HG03108 (cell line): Measurements from ENCODE around the gene DHPS.

Source experiments
- ATAC-seq: cut with Tn5 transposase; IDR thresholded peaks from one replicate; pipeline ENCODE4 v1.9.1; 2021; ENCODE audit warnings: moderate library complexity; ENCODE audit not compliant: unreplicated experiment

The DHPS gene

GRCh38 chr19:12675940-12676339, 5.7 kb downstream of the DHPS start:
- ATAC-seq = no peak

DNA sequence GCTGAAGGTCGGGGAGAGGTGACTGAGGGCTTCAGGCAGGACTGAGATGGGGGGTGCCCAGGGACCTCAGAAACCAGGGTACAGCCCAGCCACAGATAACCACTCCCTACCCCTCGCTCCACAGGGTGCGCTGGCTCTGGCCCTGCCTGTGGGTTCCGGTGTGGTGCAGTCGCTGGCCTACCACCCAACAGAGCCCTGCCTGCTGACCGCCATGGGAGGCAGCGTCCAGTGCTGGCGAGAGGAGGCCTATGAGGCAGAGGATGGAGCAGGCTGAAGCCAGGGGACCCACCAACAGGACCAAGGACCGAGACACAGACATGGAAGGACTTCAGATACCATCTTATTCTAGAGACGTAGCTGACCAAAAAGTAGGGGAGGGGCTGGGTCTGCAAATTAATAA, 6.3 kb downstream of the DHPS start:
- ATAC-seq = no peak

DNA sequence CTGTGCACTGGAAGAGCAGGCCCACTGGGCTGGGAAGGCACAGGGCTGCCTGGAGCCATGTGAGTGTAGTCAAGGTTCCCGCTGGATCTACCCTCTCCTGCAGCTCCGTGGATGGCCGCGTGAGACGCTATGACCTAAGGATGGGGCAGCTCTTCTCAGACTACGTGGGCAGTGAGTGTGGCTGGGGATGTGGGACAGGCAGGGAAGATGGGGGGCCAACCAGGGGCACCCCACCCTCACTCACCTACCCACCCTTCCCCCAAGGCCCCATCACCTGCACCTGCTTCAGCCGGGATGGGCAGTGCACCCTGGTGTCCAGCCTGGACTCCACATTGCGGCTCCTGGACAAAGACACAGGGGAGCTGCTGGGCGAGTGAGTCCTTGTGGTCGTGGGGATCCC, 8.9 kb downstream of the DHPS start:
- ATAC-seq = no peak

GRCh38 chr19:12670159-12670928, 11.3 kb downstream of the DHPS start:
- no peak for ATAC-seq

DNA sequence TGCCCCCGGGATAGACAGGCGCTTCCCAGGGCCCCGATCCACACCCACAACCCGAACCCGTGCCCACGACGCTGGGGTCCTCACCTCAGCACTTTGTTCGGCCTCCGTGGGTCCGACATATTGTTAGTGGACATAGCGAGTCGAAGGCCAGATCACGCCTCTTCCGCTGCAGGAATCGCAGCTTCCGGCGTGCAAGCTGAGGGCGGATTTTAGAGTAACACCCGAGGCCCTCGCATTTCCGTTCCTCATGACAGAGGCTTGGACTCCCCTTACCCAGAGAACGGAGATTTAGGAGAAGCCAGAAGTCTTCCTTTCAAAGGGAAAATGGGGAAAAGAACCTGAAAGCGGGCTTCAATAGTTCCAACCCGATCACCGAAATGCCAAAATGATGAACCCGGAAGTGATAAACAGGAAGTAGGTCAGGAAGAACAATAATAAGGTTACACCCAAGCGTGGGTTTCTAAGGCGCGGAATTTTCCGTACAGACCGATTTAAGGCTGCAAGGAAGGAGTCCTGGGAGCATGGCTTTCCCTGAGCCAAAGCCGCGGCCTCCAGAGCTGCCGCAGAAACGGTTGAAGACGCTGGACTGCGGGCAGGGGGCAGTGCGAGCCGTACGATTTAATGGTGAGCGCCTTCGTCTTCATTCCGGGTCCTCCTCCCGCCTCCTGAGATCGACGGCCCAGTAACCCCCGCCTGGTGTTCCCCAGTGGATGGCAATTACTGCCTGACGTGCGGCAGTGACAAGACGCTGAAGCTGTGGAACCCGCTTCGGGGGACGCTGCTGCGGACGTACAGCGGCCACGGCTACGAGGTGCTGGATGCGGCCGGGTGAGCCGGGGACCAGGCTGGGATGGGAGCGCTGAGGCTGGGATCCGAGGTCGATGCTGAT, 12.2 kb downstream of the DHPS start:
- no peak for ATAC-seq

GRCh38 chr19:12668932-12669269, 12.8 kb downstream of the DHPS start:
- no peak for ATAC-seq

- ATAC-seq = no peak
These were observed 13.3 kb downstream of the DHPS start for GRCh38 chr19:12668346-12668745.

- no peak for ATAC-seq
These were observed 13.9 kb downstream of the DHPS start for GRCh38 chr19:12667731-12668302.

GRCh38 chr19:12666265-12667048, 15.2 kb downstream of the DHPS start, which contains the start of the genes MAN2B1 and WDR83:
Gene MAN2B1, minus strand, starts transcription at chr19:12666742. Its CDS starts 41 bp downstream, at chr19:12666701.
Gene WDR83, plus strand, starts transcription at chr19:12666807. Its CDS starts 2,984 bp downstream, at chr19:12669791.
- no peak for ATAC-seq

GRCh38 chr19:12665671-12666264, 15.9 kb downstream of the DHPS start:
- ATAC-seq = no peak

DNA sequence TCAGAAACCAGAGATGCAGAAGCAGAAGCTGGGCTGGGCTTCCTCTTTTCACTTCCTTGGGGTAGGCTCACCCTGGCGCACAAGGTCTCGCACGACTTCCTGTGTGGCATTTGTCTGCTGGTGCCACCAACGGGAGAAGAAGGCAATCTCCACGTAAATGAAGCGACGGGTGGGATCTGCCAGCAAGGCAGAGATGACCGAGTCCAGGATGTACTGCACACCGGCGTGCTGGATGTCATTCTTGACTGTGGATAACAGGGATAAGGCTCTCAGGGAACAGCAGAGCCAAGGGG, 16.5 kb downstream of the DHPS start:
- no peak for ATAC-seq

DNA sequence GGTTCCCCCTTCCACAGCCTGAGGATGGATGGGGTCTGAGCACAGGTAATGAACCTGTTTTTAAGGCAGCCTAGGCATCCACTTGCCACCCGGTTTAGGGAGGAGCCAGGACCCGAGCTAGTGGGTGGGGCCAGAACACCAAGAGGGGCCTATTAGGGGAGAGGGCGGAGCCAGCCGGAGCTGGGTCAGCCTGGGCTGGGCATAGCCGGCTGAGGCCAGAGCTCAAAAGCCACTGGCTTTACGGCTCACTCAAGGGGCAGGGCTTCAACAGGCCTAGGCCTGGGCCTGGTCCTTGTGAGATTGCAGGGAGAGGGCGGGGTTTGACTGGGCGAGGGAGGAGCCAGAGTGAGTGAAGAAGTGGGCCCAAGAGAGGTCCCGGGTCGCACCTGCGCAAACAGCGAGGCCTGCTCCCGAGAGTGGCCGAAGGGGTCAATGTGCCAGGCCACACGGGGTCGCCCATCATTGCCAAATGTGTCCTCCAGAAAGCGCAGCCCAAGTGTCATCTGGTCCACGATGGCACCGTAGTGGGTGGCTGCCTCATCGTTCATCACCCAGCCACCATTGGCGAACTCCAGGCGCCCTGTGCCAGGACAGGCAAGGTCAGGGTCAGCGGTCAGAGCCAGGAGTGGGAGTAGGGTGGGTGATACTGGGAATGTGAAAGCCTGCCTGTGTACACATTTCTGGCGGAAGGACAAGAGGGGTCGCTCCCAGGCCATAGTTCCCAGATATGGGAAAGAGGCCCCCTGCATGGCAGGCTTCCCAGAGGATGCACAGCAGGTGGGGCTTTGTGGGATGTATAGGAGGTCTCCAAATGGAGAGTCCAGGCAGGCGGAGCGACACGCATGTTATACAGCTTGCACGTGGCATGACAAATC, 17.0 kb downstream of the DHPS start:
- ATAC-seq = no peak

GRCh38 chr19:12660980-12661379, 20.7 kb downstream of the DHPS start:
- no peak for ATAC-seq

DNA sequence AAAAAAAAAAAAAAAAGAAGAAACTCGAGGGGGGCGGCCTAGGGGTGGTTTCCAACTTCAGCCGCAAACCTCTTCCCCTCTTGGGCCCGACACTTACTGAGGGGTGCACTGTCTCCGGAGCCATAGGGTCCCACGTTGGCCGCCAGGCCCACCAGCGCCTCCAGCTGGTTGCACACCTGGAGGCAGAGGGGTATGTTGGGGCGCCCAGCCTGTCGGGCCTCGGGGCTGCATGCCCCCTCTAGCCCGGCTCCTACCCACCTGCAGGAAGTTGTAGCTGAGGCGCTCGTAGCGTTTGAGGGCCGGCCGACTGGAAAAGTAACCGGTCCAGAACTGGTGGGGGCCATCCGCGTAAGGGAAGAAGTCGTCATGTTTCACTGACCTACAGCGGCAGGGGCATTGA, 23.7 kb downstream of the DHPS start:
- ATAC-seq = no peak

DNA sequence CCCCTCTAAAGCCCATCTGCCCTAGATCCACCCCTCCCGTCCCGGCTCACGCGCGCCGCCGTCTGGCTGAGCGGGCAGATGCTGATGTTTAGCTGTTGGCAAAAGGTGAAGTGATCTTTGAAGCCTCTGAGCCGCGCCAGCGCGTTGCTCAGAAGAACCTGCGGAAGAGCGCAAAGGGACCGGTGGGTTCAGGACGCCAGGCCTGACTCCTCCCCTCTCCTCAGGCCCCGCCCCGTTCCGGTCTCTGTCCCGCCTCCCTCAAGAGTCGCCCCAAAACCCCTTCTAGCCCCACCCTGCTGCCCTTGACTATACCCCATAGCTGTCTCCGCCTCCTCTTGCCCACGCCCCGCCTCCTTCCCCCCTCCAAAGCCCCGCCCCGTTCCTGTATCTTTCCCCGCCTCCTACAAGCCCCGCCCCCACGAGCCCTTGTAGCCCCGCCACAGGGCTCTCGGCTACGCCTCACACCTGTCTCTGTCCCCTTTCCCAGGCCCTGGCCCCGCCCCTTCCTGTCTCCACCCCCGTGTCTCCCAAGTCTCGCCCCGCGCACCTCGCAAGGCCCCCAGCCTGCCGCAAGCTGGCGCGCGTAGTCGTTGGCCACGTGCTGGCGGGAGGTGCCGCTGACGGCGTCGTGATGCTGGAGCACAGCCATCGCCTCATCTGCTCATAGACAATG, 24.6 kb downstream of the DHPS start:
- no peak for ATAC-seq

DNA sequence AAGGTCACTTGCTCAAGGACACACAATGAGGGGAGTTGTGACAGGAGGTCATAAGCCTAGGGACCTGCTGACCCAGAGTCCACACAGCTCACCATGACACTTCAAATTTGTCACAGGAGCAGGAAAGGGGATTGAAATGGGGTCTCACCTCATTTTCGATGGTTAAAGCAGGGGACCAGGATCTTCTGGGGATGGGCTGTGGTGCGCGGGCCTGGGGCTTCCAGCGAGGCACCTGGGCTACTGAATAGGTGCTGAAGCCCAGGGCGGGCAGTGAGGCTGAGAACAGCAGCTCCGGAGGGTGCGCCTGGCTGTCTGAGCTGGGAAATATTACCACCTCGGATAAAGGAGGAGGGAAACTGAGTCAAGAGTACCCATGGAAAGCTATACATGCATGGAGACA, 26.1 kb downstream of the DHPS start:
- ATAC-seq = no peak

DNA sequence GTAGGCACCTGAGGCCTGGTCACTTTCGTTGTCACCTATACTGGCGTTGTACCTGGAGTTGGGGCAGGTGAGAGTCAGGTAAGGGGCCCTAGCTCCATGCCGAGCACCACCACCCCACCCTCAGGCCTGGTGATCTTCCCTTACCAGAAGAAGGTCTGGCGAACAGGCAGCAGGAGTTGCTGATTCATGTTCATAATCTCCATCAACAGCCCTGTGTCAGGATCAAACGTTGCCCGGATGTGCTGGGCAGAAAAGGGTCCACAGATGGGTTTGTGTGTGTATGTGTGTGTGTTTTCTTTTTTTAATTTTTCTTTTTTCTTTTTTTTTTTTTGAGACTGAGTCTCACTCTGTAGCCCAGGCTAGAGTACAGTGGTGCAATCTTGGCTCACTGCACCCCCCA, 29.5 kb downstream of the DHPS start:
- no peak for ATAC-seq

GRCh38 chr19:12649941-12650340, 31.7 kb downstream of the DHPS start:
- ATAC-seq = no peak

GRCh38 chr19:12648088-12648487, 33.6 kb downstream of the DHPS start:
- ATAC-seq = no peak
